H1 (cell line): Measurements from ENCODE around the gene TBC1D22A. TPM values are rescaled to one million over a fixed set of nuclear protein-coding genes. Genes with fewer than 3 reads are reported as not detected.

Experiments used
- CEBPB ChIP-seq: IDR thresholded peaks from 2 replicates; pipeline ENCODE4 v1.6.1; 2012; ENCODE audit warnings: low read depth, low read length
- CHD7 ChIP-seq: fragments of 300-600 bp; sonication (generic); IDR thresholded peaks from 2 replicates; pipeline ENCODE4 v1.7.1; 2012; ENCODE audit warnings: low read length, moderate library complexity, mild to moderate bottlenecking, inconsistent platforms; ENCODE audit not compliant: insufficient replicate concordance
- POU5F1 ChIP-seq: IDR thresholded peaks from 2 replicates; pipeline ENCODE4 v1.6.1; 2011; ENCODE audit warnings: low read depth, mild to moderate bottlenecking, low read length, moderate library complexity
- RFX5 ChIP-seq: IDR thresholded peaks from 2 replicates; pipeline ENCODE4 v1.6.1; 2011; ENCODE audit warnings: low read depth, low read length, improper control_type of control experiment, borderline replicate concordance
- RXRA ChIP-seq: IDR thresholded peaks from 2 replicates; pipeline ENCODE4 v1.6.1; 2011; ENCODE audit warnings: low read depth, mild to moderate bottlenecking, low read length, moderate library complexity; ENCODE audit not compliant: insufficient read depth
- TAF1 ChIP-seq: IDR thresholded peaks from 2 replicates; pipeline ENCODE4 v1.6.1; 2011; ENCODE audit warnings: mild to moderate bottlenecking, low read depth, low read length
- polyA plus RNA-seq, 7 experiments: library from polyadenylated mRNA; depleted of rRNA in 3 of 7; stranded (reverse) in 5 of 7; unstranded in 2 of 7; fragments of >200 nt in 5 of 7; fragments of 200-250 nt in 2 of 7; gene quantifications; 1 replicate in 5 of 7; 2 replicates in 1 of 7; 4 replicates in 1 of 7; pipeline versions ENCODE4 v1.2.1 to v1.2.3, GENCODE V29; 2011 to 2013; ENCODE audit warnings: missing spikeins in 2 of 7, mixed read lengths in 2 of 7
- total RNA-seq: library from RNA; stranded (reverse); fragmentation: NEBNext Ultra II Directional; extraction: Animal tissue kit (Norgen Biotek cat#: 25700); gene quantifications from 2 replicates; pipeline ENCODE4 v1.2.1, GENCODE V29; 2021

Gene TBC1D22A
- total and polyA plus RNA-seq, 2 of the 8 experiments (the other 6 are each of a cell fraction or from before 2014, with no cell fraction given), result 11.9 to 18.4 TPM

GRCh38 chr22:46851311-46851710 is 88.9 kb downstream of the TBC1D22A start (continued):
- TF ChIP-seq CHD7, result no peak
- no peak for TF ChIP-seq TAF1
- no peak for TF ChIP-seq RXRA
- TF ChIP-seq CEBPB, result no peak
- no peak for TF ChIP-seq POU5F1
- TF ChIP-seq RFX5, result no peak
- TF ChIP-seq, all 59 proteins: peak for 0
